Neural progenitor cell (in vitro differentiated cells): ENCODE data around the gene TYW5.

ENCODE experiments used
- EZH2 ChIP-seq: fragments of 200-600 bp; sonication (generic); IDR thresholded peaks from 2 replicates; pipeline ENCODE4 v1.6.1; 2017; ENCODE audit warnings: antibody characterized with exemption, mild to moderate bottlenecking, moderate library complexity
- TF ChIP-seq, protein P1 (sequence below): fragments of 200-600 bp; sonication (generic); IDR thresholded peaks from 2 replicates; pipeline ENCODE4 v1.5.1; 2017; ENCODE audit warnings: antibody characterized with exemption, mild to moderate bottlenecking

- TF ChIP-seq, protein P1, sequence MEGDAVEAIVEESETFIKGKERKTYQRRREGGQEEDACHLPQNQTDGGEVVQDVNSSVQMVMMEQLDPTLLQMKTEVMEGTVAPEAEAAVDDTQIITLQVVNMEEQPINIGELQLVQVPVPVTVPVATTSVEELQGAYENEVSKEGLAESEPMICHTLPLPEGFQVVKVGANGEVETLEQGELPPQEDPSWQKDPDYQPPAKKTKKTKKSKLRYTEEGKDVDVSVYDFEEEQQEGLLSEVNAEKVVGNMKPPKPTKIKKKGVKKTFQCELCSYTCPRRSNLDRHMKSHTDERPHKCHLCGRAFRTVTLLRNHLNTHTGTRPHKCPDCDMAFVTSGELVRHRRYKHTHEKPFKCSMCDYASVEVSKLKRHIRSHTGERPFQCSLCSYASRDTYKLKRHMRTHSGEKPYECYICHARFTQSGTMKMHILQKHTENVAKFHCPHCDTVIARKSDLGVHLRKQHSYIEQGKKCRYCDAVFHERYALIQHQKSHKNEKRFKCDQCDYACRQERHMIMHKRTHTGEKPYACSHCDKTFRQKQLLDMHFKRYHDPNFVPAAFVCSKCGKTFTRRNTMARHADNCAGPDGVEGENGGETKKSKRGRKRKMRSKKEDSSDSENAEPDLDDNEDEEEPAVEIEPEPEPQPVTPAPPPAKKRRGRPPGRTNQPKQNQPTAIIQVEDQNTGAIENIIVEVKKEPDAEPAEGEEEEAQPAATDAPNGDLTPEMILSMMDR, result no peak
- no peak for TF ChIP-seq EZH2
These were observed 58.7 kb downstream of the TYW5 start for GRCh38 chr2:199896617-199897016.
